ENCODE data around the gene TFAP2E.

TFAP2E gene

GRCh38 chr1:35564884-35565741 lies 8.0 kb upstream of the TFAP2E start:
- DNase-seq (ENCODE audit: low read depth), result no peak
- TF ChIP-seq CTCF (IDR thresholded peaks at IDR 0.05; ENCODE audit: insufficient read depth, low read depth, low read length, missing control alignments), result no peak
- H3K4me3 ChIP-seq (ENCODE audit: low read length), result no peak overlapping the region

GRCh38 chr1:35565742-35566133 lies 7.4 kb upstream of the TFAP2E start:
- DNase-seq (ENCODE audit: low read depth), result no peak
- H3K4me3 ChIP-seq (ENCODE audit: low read length), result no peak overlapping the region
- TF ChIP-seq CTCF (IDR thresholded peaks at IDR 0.05; ENCODE audit: insufficient read depth, low read depth, low read length, missing control alignments), result no peak

GRCh38 chr1:35567947-35568558 lies 5.1 kb upstream of the TFAP2E start:
- DNase-seq (ENCODE audit: low read depth), result no peak
- no peak for TF ChIP-seq CTCF (IDR thresholded peaks at IDR 0.05; ENCODE audit: insufficient read depth, low read depth, low read length, missing control alignments)
- no peak overlapping the region for H3K4me3 ChIP-seq (ENCODE audit: low read length)

- peak; percentile 70 for DNase-seq (ENCODE audit: low read depth)
- no peak overlapping the region for H3K4me3 ChIP-seq (ENCODE audit: low read length)
- peak; percentile 94 for TF ChIP-seq CTCF (IDR thresholded peaks at IDR 0.05; ENCODE audit: insufficient read depth, low read depth, low read length, missing control alignments)
Observed at GRCh38 chr1:35568975-35569395, 4.1 kb upstream of the TFAP2E start.

GRCh38 chr1:35569936-35570335 lies 3.2 kb upstream of the TFAP2E start:
- no peak for TF ChIP-seq CTCF (IDR thresholded peaks at IDR 0.05; ENCODE audit: insufficient read depth, low read depth, low read length, missing control alignments)
- H3K4me3 ChIP-seq (ENCODE audit: low read length), result no peak overlapping the region
- DNase-seq (ENCODE audit: low read depth), result peak; percentile 59

- TF ChIP-seq CTCF (IDR thresholded peaks at IDR 0.05; ENCODE audit: insufficient read depth, low read depth, low read length, missing control alignments), result no peak
- no peak for DNase-seq (ENCODE audit: low read depth)
- H3K4me3 ChIP-seq (ENCODE audit: low read length), result no peak overlapping the region
Observed at GRCh38 chr1:35570589-35571137, 2.5 kb upstream of the TFAP2E start.
